ENCODE measurements around the gene KLK13. TPM values are rescaled to one million over a fixed set of nuclear protein-coding genes. Genes with fewer than 3 reads are reported as not detected.
A peak's percentile ranks its signal among the peaks of the same experiment; 100 is the strongest.

Gene KLK13
- not detected in 2 replicates for total RNA-seq (2014; rRNA removed; shearing (Covaris generic))

- DNase-seq (ENCODE audit: low spot score) = peak; percentile 17
Measured at GRCh38 chr19:51064534-51065220, at the start of gene KLK13. KLK13 (minus strand) TSS chr19:51065092; CDS start chr19:51065067, 25 bp downstream.

- no peak for DNase-seq (ENCODE audit: low spot score)
Measured at GRCh38 chr19:51114087-51114729, 49.3 kb upstream of the KLK13 start.

GRCh38 chr19:51111606-51112005 lies 46.7 kb upstream of the KLK13 start:
- peak; percentile 66 for DNase-seq (ENCODE audit: low spot score)

- DNase-seq (ENCODE audit: low spot score) = no peak
Measured at GRCh38 chr19:51110666-51110971, 45.7 kb upstream of the KLK13 start.

GRCh38 chr19:51108805-51109146 lies 43.9 kb upstream of the KLK13 start:
- no peak for DNase-seq (ENCODE audit: low spot score)

GRCh38 chr19:51108066-51108804 lies 43.3 kb upstream of the KLK13 start, which contains the start of gene CTU1:
CTU1 (minus strand) TSS chr19:51108409; CDS start chr19:51104569, 3,840 bp downstream.
- peak; percentile 100 for DNase-seq (ENCODE audit: low spot score)

GRCh38 chr19:51107406-51108065 lies 42.6 kb upstream of the KLK13 start:
- no peak for DNase-seq (ENCODE audit: low spot score)

- no peak for DNase-seq (ENCODE audit: low spot score)
Measured at GRCh38 chr19:51103926-51104341, 39.0 kb upstream of the KLK13 start.

- no peak for DNase-seq (ENCODE audit: low spot score)
Measured at GRCh38 chr19:51102991-51103390, 38.1 kb upstream of the KLK13 start.

GRCh38 chr19:51101171-51101865 lies 36.4 kb upstream of the KLK13 start:
- no peak for DNase-seq (ENCODE audit: low spot score)

- DNase-seq (ENCODE audit: low spot score) = no peak
Measured at GRCh38 chr19:51100601-51101000, 35.7 kb upstream of the KLK13 start.

- DNase-seq (ENCODE audit: low spot score) = no peak
Measured at GRCh38 chr19:51099047-51099382, 34.1 kb upstream of the KLK13 start.

- no peak for DNase-seq (ENCODE audit: low spot score)
Measured at GRCh38 chr19:51098365-51099046, 33.6 kb upstream of the KLK13 start.

GRCh38 chr19:51097796-51098195 lies 32.9 kb upstream of the KLK13 start:
- no peak for DNase-seq (ENCODE audit: low spot score)

- DNase-seq (ENCODE audit: low spot score) = peak; percentile 89
Measured at GRCh38 chr19:51097166-51097738, 32.4 kb upstream of the KLK13 start.

GRCh38 chr19:51096473-51097165 lies 31.7 kb upstream of the KLK13 start:
- peak; percentile 74 for DNase-seq (ENCODE audit: low spot score)

- peak; percentile 59 for DNase-seq (ENCODE audit: low spot score)
Measured at GRCh38 chr19:51094696-51095279, 29.9 kb upstream of the KLK13 start.

- no peak for DNase-seq (ENCODE audit: low spot score)
Measured at GRCh38 chr19:51093510-51094345, 28.8 kb upstream of the KLK13 start.

GRCh38 chr19:51093101-51093500 lies 28.2 kb upstream of the KLK13 start:
- DNase-seq (ENCODE audit: low spot score) = peak; percentile 38
